ENCODE results near the gene ELMOD3. TPM values are rescaled to one million over a fixed set of nuclear protein-coding genes. Genes with fewer than 3 reads are reported as not detected.

The ELMOD3 gene
- total RNA-seq, 2 donors from 2014 or later = 12.4 to 18.9 TPM

GRCh38 chr2:85399183-85399455 lies 44.5 kb downstream of the ELMOD3 start:
- Mint-ChIP-seq H3K27ac (no peak overlapping the region), H3K4me1 (no peaks in the 10 kb centered on the region), H3K9me3 (peaks cover 6% of the 10 kb centered on the region), H3K27me3 (ENCODE audit: insufficient read depth) (no peaks in the 10 kb centered on the region), H3K4me3 (no peak overlapping the region), H3K36me3 (ENCODE audit: low read depth) (peaks cover 48% of the 10 kb centered on the region)
- Histone ChIP-seq H3K9ac (ENCODE audit: extremely low read depth, low read length, poor library complexity, severe bottlenecking) (no peak overlapping the region), H3K36me3 (ENCODE audit: control insufficient read depth, insufficient read depth, low read length) (peaks cover 7% of the 10 kb centered on the region), H3K27ac (ENCODE audit: low read depth, low read length) (no peak overlapping the region), H3K27me3 (ENCODE audit: control insufficient read depth, insufficient read depth, low read length, poor library complexity, severe bottlenecking) (no peaks in the 10 kb centered on the region), H3K4me1 (ENCODE audit: control insufficient read depth, insufficient read depth, low read length) (no peaks in the 10 kb centered on the region), H3K9me3 (ENCODE audit: control insufficient read depth, low read length) (peaks cover 10% of the 10 kb centered on the region), H3K4me3 (ENCODE audit: low read length) (no peak overlapping the region)
- no peak for TF ChIP-seq CTCF (conservative IDR thresholded peaks at IDR 0.05)
- no peak for DNase-seq
- WGBS, 2 experiments (ENCODE audit: insufficient coverage in 1 of 2, insufficient read length in 1 of 2) = 92 to 99% methylated on average over 7 to 8 of the region's 8 CpGs

- Mint-ChIP-seq H3K4me1 (no peaks in the 10 kb centered on the region), H3K9me3 (peaks cover 10% of the 10 kb centered on the region), H3K4me3 (no peak overlapping the region), H3K36me3 (ENCODE audit: low read depth) (peaks cover 51% of the 10 kb centered on the region), H3K27me3 (ENCODE audit: insufficient read depth) (no peaks in the 10 kb centered on the region), H3K27ac (no peak overlapping the region)
- no peaks in the 10 kb centered on the region for H3K27me3 ChIP-seq (ENCODE audit: control insufficient read depth, insufficient read depth, low read length, poor library complexity, severe bottlenecking)
- DNase-seq = no peak
- 95 to 100% methylated on average over 5 to 8 of the region's 8 CpGs for WGBS, 2 experiments (ENCODE audit: insufficient coverage in 1 of 2, insufficient read length in 1 of 2)
- H3K9ac ChIP-seq (ENCODE audit: extremely low read depth, low read length, poor library complexity, severe bottlenecking) = no peak overlapping the region
- H3K4me3 ChIP-seq (ENCODE audit: low read length) = no peak overlapping the region
- H3K27ac ChIP-seq (ENCODE audit: low read depth, low read length) = no peak overlapping the region
- TF ChIP-seq CTCF (conservative IDR thresholded peaks at IDR 0.05) = no peak
- H3K36me3 ChIP-seq (ENCODE audit: control insufficient read depth, insufficient read depth, low read length) = peaks cover 3% of the 10 kb centered on the region
- peaks cover 13% of the 10 kb centered on the region for H3K9me3 ChIP-seq (ENCODE audit: control insufficient read depth, low read length)
- no peaks in the 10 kb centered on the region for H3K4me1 ChIP-seq (ENCODE audit: control insufficient read depth, insufficient read depth, low read length)
Observed at GRCh38 chr2:85400023-85400422, 45.5 kb downstream of the ELMOD3 start.

GRCh38 chr2:85400541-85401463 lies 46.2 kb downstream of the ELMOD3 start:
- Histone ChIP-seq H3K9ac (ENCODE audit: extremely low read depth, low read length, poor library complexity, severe bottlenecking) (no peak overlapping the region), H3K4me3 (ENCODE audit: low read length) (no peak overlapping the region), H3K36me3 (ENCODE audit: control insufficient read depth, insufficient read depth, low read length) (peaks cover 3% of the 10 kb centered on the region), H3K27me3 (ENCODE audit: control insufficient read depth, insufficient read depth, low read length, poor library complexity, severe bottlenecking) (no peaks in the 10 kb centered on the region), H3K27ac (ENCODE audit: low read depth, low read length) (no peak overlapping the region), H3K4me1 (ENCODE audit: control insufficient read depth, insufficient read depth, low read length) (no peaks in the 10 kb centered on the region), H3K9me3 (ENCODE audit: control insufficient read depth, low read length) (peaks cover 13% of the 10 kb centered on the region)
- Mint-ChIP-seq H3K36me3 (ENCODE audit: low read depth) (peaks cover 51% of the 10 kb centered on the region), H3K27me3 (ENCODE audit: insufficient read depth) (no peaks in the 10 kb centered on the region), H3K4me1 (peaks cover 6% of the 10 kb centered on the region), H3K9me3 (peaks cover 10% of the 10 kb centered on the region), H3K4me3 (no peak overlapping the region), H3K27ac (no peak overlapping the region)
- no peak for TF ChIP-seq CTCF (conservative IDR thresholded peaks at IDR 0.05)
- WGBS, 2 experiments (ENCODE audit: insufficient coverage in 1 of 2, insufficient read length in 1 of 2) = 90 to 92% methylated on average over 11 to 14 of the region's 14 CpGs
- DNase-seq = no peak

Data from endodermal cell (in vitro differentiated cells).